Gastrocnemius medialis (tissue), 4 donors: Measurements from ENCODE around the gene NOXO1.

ENCODE experiments used
- POLR2A ChIP-seq, 2 donors: fragments of 450-650 bp; IDR thresholded peaks; one replicate each; pipeline ENCODE4 v1.6.1; 2017; ENCODE audit warnings: antibody characterized with exemption in 2 of 2, mild to moderate bottlenecking in 2 of 2, moderate library complexity in 2 of 2
- TF ChIP-seq, protein P1 (sequence below), 5 experiments: fragments of 450-650 bp in 3 of 5; fragments of 200-600 bp in 2 of 5; sonication (generic) in 2 of 5; IDR thresholded peaks in 4 of 5; conservative IDR thresholded peaks in 1 of 5; 1 replicate in 4 of 5; 2 replicates in 1 of 5; pipeline ENCODE4 v1.5.1; 2016 to 2019; ENCODE audit warnings: antibody characterized with exemption in 5 of 5, mild to moderate bottlenecking in 3 of 5, moderate library complexity in 3 of 5

DNA sequence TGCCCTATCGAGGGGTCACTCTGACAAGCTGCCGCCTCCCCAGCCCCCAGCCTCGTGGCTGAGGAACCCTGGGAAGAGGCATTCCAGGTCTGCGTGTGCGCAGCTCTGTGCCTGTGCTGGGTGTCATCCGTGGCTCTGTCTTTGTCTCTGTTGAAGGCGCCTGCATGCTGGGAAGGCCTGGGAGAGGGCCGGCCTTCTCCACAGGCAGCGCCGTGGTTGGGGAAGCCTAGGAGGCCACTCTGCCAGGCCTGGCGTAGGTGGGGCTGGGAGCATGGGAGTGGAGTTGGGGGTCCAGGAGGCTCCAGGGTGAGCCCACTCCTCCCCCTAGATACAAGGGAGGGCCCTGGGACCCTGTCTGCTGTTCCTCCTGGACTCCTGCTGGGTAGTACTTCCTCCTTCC lies 48.8 kb upstream of the NOXO1 start:
- TF ChIP-seq, protein P1, sequence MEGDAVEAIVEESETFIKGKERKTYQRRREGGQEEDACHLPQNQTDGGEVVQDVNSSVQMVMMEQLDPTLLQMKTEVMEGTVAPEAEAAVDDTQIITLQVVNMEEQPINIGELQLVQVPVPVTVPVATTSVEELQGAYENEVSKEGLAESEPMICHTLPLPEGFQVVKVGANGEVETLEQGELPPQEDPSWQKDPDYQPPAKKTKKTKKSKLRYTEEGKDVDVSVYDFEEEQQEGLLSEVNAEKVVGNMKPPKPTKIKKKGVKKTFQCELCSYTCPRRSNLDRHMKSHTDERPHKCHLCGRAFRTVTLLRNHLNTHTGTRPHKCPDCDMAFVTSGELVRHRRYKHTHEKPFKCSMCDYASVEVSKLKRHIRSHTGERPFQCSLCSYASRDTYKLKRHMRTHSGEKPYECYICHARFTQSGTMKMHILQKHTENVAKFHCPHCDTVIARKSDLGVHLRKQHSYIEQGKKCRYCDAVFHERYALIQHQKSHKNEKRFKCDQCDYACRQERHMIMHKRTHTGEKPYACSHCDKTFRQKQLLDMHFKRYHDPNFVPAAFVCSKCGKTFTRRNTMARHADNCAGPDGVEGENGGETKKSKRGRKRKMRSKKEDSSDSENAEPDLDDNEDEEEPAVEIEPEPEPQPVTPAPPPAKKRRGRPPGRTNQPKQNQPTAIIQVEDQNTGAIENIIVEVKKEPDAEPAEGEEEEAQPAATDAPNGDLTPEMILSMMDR (IDR thresholded peaks at IDR 0.05 in 4 of 5, conservative IDR thresholded peaks at IDR 0.05 in 1 of 5) = no peak
- TF ChIP-seq POLR2A (IDR thresholded peaks at IDR 0.05) = no peak
